Keratinocyte (primary cell): ENCODE data around the gene FHOD3. TPM values are rescaled to one million over a fixed set of nuclear protein-coding genes. Genes with fewer than 3 reads are reported as not detected.

Experiments used
- DNase-seq: peaks from one replicate; pipeline ENCODE4 v3.0.0-alpha.2; 2011; ENCODE audit warnings: low read depth, missing footprints, low spot score
- FAIRE-seq: peaks from 2 replicates; lab custom pipeline; 2011; peaks lifted over from hg19 to GRCh38; lab: Jason Lieb, UNC
- H2AFZ ChIP-seq: 2 replicates; pipeline ENCODE4 v1.6.0; 2012; ENCODE audit warnings: low read length, control low read depth, inconsistent platforms; ENCODE audit not compliant: control insufficient read depth
- H3K27ac ChIP-seq: 2 replicates; pipeline ENCODE4 v1.5.1; 2011; ENCODE audit warnings: low read length; ENCODE audit not compliant: control insufficient read depth, insufficient read depth
- H3K27me3 ChIP-seq: 3 replicates; pipeline ENCODE4 v1.6.0; 2011; ENCODE audit warnings: low read length; ENCODE audit not compliant: control insufficient read depth, insufficient read depth; ENCODE audit errors: extremely low read depth
- H3K36me3 ChIP-seq, 2 experiments: 2 replicates in 1 of 2; 3 replicates in 1 of 2; pipeline ENCODE4 v1.5.1; 2011; ENCODE audit warnings: low read length in 2 of 2, mild to moderate bottlenecking in 1 of 2; ENCODE audit not compliant: control insufficient read depth in 2 of 2, insufficient read depth in 2 of 2; ENCODE audit errors: extremely low read depth in 1 of 2
- H3K4me1 ChIP-seq: 3 replicates; pipeline ENCODE4 v1.5.1; 2011; ENCODE audit warnings: low read length; ENCODE audit not compliant: control insufficient read depth, insufficient read depth; ENCODE audit errors: extremely low read depth
- H3K4me2 ChIP-seq: 3 replicates; pipeline ENCODE4 v1.6.0; 2011; ENCODE audit warnings: low read depth, low read length; ENCODE audit not compliant: control insufficient read depth, insufficient read depth; ENCODE audit errors: extremely low read depth
- H3K4me3 ChIP-seq, 3 experiments: fragments of 200-600 bp in 1 of 3; sonication (generic) in 1 of 3; 2 replicates in 2 of 3; 3 replicates in 1 of 3; pipeline ENCODE4 v1.5.1; 2011 to 2016; ENCODE audit warnings: low read length in 3 of 3, mild to moderate bottlenecking in 3 of 3, control low read depth in 2 of 3, inconsistent platforms in 1 of 3, low read depth in 1 of 3, mixed read lengths in 1 of 3, mixed run types in 1 of 3, moderate library complexity in 1 of 3; ENCODE audit not compliant: control insufficient read depth in 2 of 3, insufficient read depth in 2 of 3; ENCODE audit errors: extremely low read depth in 1 of 3
- H3K79me2 ChIP-seq: 2 replicates; pipeline ENCODE4 v1.6.0; 2012; ENCODE audit warnings: low read length; ENCODE audit not compliant: control insufficient read depth, insufficient read depth
- H3K9ac ChIP-seq: 3 replicates; pipeline ENCODE4 v1.6.0; 2011; ENCODE audit warnings: low read length; ENCODE audit not compliant: control insufficient read depth, insufficient read depth; ENCODE audit errors: extremely low read depth
- H3K9me1 ChIP-seq: 3 replicates; pipeline ENCODE4 v1.6.0; 2011; ENCODE audit warnings: low read length; ENCODE audit not compliant: control insufficient read depth, insufficient read depth; ENCODE audit errors: extremely low read depth
- H3K9me3 ChIP-seq: 2 replicates; pipeline ENCODE4 v1.5.1; 2012; ENCODE audit warnings: low read depth, low read length; ENCODE audit not compliant: control insufficient read depth
- H4K20me1 ChIP-seq: 3 replicates; pipeline ENCODE4 v1.6.0; 2011; ENCODE audit warnings: low read length; ENCODE audit not compliant: control insufficient read depth, insufficient read depth; ENCODE audit errors: extremely low read depth
- CTCF ChIP-seq, 3 experiments: IDR thresholded peaks in 1 of 3; conservative IDR thresholded peaks in 1 of 3; optimal IDR thresholded peaks in 1 of 3; 2 replicates in 2 of 3; 3 replicates in 1 of 3; pipeline versions ENCODE3 to v1.5.1; 2011; ENCODE audit warnings: low read length in 3 of 3, mild to moderate bottlenecking in 3 of 3, moderate library complexity in 2 of 3, control low read depth in 1 of 3, inconsistent platforms in 1 of 3; ENCODE audit not compliant: insufficient read depth in 2 of 3; ENCODE audit errors: extremely low read depth in 1 of 3
- EZH2 ChIP-seq: IDR thresholded peaks from one replicate; pipeline ENCODE4 v1.6.1; 2012; ENCODE audit warnings: inconsistent platforms, mild to moderate bottlenecking, low read length, moderate library complexity
- dilution Hi-C: fragments of 300-500 bp; cut with MboI; formaldehyde crosslinking; loops from one replicate; pipeline ENCODE4 v1.7.0; 2020; ENCODE audit warnings: low sequenced_read_pairs; ENCODE audit not compliant: extremely low pct_ligation_motif_present
- polyA plus RNA-seq, 5 experiments: library from polyadenylated mRNA; depleted of rRNA in 3 of 5; stranded (reverse) in 3 of 5; stranded (forward) in 1 of 5; unstranded in 1 of 5; fragments of >200 nt; gene quantifications; 1 replicate in 1 of 5; 2 replicates in 3 of 5; 3 replicates in 1 of 5; pipeline versions ENCODE4 v1.2.1 to v1.2.3, GENCODE V29; 2011 to 2012; ENCODE audit warnings: missing spikeins in 2 of 5, low read depth in 1 of 5, low replicate concordance in 1 of 5

Gene FHOD3
- polyA plus RNA-seq, 1 donor (not counting 4 experiments of a cell fraction or from before 2014, with no cell fraction given) = 7.7 TPM

- Histone ChIP-seq H3K27ac (no peak overlapping the region), H2AFZ (no peak overlapping the region), H3K4me2 (no peak overlapping the region), H3K4me1 (peaks cover 13% of the 10 kb centered on the region), H3K36me3 (no peaks in the 10 kb centered on the region), H3K9me3 (peaks cover 2% of the 10 kb centered on the region), H3K4me3 (no peak overlapping the region), H4K20me1 (no peaks in the 10 kb centered on the region), H3K79me2 (no peaks in the 10 kb centered on the region), H3K27me3 (no peaks in the 10 kb centered on the region), H3K9ac (no peak overlapping the region), H3K9me1 (no peaks in the 10 kb centered on the region)
- no peak for DNase-seq
- FAIRE-seq = no peak
- dilution Hi-C loops = no loop called here
- TF ChIP-seq CTCF (optimal IDR thresholded peaks at IDR 0.05 in 1 of 3, IDR thresholded peaks at IDR 0.05 in 1 of 3, conservative IDR thresholded peaks at IDR 0.05 in 1 of 3; ENCODE audit: extremely low read depth in 1 of 3, insufficient read depth in 2 of 3, low read length in 3 of 3) (no peak), EZH2 (no peak)
Measured at GRCh38 chr18:36676629-36677028, 379.1 kb downstream of the FHOD3 start.

- Histone ChIP-seq H3K36me3 (no peaks in the 10 kb centered on the region), H3K9me1 (no peaks in the 10 kb centered on the region), H2AFZ (no peak overlapping the region), H3K4me2 (no peak overlapping the region), H3K4me3 (no peak overlapping the region), H3K4me1 (no peaks in the 10 kb centered on the region), H3K27me3 (no peaks in the 10 kb centered on the region), H3K79me2 (no peaks in the 10 kb centered on the region), H3K27ac (no peak overlapping the region), H3K9me3 (peaks cover 2% of the 10 kb centered on the region), H3K9ac (no peak overlapping the region), H4K20me1 (no peaks in the 10 kb centered on the region)
- TF ChIP-seq CTCF (optimal IDR thresholded peaks at IDR 0.05 in 1 of 3, IDR thresholded peaks at IDR 0.05 in 1 of 3, conservative IDR thresholded peaks at IDR 0.05 in 1 of 3; ENCODE audit: extremely low read depth in 1 of 3, insufficient read depth in 2 of 3, low read length in 3 of 3) (no peak), EZH2 (no peak)
- dilution Hi-C loops = no loop called here
- FAIRE-seq (no peak), DNase-seq (no peak)
Measured at GRCh38 chr18:36680042-36680441, 382.5 kb downstream of the FHOD3 start.
